Activated T-helper 1 cell treated with Interleukin-2 at 50 U/mL for 16 hours (primary cell): Measurements from ENCODE around the gene IL1A.
"Not testable (repeated sequence)": the region's sequence is repeated elsewhere in the genome, so short reads cannot be mapped to it uniquely, and the experiment has no call there.

Experiments
- DNase-seq: peaks from one replicate; pipeline ENCODE4 v3.0.0-alpha.2; 2020; ENCODE audit warnings: low read depth

IL1A gene, protein sequence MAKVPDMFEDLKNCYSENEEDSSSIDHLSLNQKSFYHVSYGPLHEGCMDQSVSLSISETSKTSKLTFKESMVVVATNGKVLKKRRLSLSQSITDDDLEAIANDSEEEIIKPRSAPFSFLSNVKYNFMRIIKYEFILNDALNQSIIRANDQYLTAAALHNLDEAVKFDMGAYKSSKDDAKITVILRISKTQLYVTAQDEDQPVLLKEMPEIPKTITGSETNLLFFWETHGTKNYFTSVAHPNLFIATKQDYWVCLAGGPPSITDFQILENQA

DNA sequence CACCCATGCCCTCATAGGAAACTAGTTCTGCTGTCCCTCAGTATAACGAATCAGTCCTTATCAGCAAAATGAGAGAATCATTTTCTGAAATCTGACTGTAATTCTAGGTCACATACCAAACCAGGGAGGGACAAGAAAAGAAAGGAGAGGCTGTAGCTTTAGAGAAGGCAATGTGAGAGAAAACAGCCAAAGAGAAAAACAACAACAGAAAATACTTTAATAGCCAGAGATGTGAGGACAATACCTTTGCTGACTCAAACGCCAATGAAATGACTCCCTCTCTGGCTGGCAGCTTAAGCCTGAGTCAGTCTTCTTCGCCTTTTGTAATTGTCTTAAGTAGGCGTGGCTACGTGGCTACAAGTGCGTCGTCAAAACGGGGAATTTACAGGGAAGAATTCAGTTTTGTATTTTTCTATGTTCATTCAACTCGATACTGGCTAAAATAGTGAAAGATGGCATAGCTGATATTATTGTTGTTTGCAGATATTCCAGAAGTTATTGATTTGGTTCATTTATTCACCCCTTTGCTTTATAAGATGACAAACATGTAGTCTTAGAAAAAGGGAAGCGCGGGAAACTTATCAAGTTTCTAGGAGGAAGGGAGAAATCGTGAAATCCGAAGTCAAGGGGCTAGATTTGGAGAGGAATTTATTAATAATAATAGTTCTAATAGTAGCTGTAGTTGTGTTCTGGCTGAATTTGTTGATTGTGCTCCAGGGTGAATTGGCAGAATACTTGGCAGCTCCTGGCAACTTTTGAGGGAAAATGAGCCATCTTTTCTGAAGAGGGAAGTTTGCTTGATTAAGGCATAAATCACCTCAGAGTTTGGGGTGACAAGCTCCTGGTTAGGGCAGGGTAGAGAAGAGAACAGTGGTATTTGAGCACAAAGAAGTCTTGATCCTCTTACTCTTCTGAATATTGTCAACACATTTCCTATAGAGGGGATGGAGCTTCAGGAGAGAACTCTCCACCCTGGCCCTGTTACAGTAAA, at the start of gene IL1A:
Gene IL1A, minus strand, starts transcription at position 295 of the 991 bp plus-strand sequence. CDS start 723 bp downstream, outside the sequence.
- DNase-seq = no peak

DNA sequence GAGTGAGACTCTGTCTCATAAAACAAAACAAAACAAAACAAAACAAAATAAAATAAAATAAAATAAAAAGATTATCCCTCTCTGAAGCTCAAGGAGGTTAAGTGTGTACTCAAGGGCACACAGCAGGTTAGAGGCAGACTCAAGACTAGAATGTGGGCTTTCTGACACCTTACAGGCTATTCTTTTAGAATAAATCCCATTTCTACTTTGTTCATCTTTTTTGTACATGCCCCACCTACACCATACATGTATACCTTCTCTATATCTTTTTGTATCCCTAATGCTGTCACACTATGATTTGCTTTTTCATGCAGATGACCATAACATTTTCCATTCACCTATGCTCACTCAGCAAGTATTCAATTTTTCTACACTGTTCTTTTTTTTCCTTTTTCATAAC, 49.7 kb upstream of the IL1A start:
- no peak for DNase-seq

DNA sequence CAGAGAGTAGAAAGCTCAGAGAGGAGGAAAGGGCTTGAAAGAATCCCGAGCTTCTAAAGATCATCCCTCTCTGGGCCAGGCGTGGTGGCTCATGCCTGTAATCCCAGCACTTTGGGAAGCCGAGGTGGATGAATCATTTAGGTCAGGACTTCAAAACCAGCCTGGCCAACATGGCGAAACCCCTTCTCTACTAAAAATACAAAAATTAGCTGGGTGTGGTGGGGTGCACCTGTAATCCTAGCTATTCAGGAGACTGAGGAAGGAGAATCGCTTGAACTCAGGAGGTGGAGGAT, 49.3 kb upstream of the IL1A start:
- not testable (repeated sequence) for DNase-seq

DNA sequence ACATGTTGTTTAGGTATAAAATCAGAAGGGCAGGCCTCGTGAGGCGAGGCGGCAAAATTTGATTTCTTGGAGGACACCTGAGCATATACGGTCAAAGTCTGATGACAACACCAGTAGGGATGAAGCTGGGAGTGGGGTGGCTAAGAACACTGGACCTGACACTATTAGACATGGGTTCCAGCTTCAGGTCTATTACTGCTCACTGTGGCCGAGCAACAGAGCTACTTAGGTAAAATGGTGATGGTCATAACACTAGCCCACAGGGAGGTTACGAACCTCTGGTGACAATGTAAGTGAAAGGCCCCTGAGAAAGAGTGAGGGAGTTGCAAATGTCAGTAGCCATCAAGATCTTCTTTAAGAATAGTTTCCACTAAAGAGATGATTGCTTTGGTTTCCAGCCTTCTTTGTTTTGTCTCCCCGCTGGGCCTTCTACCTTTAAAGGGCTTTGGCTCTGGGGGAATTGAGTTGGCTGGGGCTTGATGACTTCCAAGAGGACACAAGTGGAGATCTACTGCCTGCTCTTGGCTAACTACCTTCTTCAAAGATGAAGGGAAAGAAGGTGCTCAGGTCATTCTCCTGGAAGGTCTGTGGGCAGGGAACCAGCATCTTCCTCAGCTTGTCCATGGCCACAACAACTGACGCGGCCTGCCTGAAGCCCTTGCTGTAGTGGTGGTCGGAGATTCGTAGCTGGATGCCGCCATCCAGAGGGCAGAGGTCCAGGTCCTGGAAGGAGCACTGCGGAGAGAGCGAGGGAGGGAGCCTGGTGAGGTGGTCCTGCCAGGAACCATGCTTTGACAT, 48.7 kb upstream of the IL1A start:
- DNase-seq = no peak

DNA sequence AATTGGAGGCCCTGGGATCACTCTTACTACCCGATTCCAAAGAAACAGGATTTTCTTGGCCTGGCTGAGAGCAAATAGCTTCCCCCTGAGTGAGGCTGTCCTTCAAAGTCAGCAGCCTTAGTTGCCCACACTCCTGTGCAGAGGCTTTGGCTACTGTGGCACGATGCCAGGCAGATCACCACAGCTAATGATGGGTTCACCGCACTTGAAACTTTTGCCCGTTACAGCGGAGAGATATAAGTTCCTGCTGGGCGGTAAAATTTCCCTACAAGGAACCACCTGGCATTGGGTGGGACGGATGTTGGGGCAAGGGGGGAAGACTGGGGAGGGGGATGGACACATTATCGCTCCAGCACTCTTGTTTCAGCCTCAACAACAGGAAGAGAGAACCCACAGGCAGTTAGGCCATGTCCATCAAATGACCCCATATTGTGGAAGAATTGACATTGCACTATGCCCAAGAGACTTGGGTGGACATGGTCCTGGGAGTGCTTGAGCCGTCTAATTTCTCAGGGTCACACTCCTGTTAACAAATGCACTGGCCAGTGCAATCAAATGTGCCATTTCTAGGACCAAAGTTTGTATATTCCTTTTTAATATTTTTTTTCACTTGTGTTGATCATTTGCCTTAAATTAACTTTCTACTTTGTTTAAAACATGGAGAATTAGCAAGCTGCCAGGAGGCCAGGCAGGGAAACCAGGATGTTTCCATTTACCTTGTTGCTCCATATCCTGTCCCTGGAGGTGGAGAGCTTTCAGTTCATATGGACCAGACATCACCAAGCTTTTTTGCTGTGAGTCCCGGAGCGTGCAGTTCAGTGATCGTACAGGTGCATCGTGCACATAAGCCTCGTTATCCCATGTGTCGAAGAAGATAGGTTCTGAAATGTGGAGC, 47.9 kb upstream of the IL1A start:
- DNase-seq = no peak

DNA sequence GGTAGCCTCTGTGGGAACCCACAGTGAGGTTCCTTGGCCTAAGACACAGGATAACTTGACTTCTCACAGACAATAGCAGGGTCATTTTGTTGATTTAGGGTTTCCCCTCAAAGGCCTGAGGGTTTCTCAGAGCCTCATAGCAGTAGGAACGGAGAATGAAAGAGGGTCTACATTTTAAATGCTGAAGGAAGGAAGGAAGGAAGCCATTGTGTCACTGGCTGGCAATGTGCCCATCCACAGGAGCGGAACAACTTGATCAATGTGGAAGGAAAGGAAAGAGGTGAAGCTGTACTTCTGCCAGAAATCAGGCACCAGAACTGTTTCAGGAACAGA, 47.2 kb upstream of the IL1A start:
- DNase-seq = no peak

DNA sequence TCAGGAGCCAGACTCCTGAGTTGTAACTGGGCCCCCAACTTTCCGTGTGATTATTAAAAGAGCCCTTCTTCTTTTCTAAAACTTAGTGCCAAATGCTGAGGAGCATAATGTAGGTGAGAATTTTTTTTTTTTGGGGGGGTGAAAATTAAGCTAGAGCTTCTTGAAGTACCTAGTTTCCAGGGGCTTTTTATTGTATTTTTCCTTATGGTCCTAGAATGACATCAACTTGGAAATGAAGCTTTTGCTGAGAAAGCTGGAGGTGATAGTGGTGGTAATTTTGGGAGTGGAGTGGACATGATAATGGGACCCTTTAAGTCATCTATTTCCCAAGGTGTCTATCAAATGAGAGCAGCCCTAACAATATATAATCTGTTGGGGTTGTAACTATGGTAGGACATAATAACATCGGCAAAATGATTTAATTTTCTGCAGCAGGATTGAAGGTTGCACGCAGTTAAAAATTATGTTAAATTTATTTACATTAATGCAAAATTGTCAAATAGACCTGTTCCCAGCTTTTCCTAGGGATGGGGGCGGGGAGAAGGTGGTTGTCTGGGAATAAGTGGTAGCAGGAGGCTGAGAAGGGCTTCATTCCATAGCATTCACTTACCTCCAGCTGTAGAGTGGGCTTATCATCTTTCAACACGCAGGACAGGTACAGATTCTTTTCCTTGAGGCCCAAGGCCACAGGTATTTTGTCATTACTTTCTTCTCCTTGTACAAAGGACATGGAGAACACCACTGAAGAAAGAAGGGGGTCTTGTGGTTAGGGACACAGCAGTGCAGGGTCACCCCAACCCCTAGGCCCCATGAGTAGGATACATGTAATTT, 46.6 kb upstream of the IL1A start:
- DNase-seq = no peak

DNA sequence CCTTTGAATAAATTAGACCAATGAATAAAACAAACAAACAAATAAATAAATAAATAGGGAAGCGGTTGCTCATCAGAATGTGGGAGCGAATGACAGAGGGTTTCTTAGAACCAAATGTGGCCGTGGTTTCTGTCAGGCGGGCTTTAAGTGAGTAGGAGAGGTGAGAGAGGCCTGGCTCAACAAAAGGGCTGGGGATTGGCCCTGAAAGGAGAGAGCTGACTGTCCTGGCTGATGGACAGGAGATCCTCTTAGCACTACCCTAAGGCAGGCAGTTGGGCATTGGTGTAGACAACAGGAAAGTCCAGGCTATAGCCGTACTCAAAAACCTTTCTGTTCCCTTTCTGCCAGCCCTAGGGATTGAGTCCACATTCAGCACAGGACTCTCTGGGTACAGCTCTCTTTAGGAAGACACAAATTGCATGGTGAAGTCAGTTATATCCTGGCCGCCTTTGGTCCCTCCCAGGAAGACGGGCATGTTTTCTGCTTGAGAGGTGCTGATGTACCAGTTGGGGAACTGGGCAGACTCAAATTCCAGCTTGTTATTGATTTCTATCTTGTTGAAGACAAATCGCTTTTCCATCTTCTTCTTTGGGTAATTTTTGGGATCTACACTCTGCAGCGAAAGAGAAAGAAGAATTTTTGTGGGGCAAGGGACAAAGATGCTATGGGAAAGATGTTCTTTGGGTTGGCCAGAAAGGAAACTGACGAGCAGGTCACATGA, 45.8 kb upstream of the IL1A start:
- no peak for DNase-seq

DNA sequence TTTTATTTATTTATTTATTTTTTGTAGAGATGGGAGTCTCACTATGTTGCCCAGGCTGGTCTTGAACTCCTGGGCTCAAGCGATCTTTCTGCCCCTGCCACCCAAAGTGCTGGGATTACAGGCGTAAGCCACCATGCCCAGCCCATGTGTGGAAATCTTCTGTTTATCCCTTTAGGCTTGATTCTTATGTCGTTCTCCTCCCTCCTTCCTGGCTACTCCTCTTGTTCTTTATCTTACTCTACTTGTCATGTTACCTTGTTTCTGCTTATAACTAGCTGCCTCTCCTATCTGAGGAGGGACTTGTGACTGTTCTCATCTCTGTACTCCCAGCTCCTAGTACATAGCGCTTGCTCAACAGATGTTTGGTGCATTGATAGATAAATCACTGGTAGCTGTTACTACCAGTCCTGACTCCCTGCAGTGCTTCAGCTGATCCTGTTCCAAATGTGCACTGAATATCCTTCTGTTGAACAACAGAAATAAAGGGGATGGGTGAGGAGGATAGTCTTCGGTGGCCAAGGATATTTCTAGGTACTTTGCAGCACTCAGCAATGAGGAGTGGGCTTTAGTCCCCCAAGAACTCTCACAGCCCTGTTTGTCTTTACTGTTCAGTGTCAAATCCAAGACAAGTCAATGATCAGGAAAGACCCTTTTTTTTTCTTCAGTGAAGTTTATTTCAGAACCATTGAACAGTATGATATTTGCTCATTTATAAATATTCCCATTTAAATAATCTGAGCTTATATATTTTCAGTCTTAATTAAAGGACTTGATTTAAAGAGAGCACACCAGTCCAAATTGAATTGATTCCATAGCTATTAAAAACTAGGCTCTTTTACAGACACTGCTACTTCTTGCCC, 45.0 kb upstream of the IL1A start:
- DNase-seq = no peak

DNA sequence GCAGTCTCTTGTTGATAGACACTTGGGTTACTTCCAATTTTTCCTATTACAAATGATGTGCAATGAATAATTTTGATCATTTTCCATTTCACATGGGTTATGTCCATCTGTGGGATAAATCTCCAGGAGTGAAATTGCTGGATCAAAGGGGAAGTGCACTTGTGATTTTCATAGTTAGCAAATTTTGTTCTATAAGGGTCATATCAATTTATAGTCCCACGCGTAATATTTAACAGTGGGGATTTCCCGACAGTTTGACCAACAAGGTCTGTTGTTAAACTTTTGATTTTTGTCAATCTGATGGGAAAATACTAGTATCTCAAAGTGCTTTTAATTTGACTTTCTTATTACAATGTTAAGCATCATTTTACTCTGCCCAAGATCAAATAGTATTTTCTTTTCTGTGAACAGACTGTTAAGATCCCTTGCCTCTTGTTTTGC, 44.0 kb upstream of the IL1A start:
- no peak for DNase-seq

DNA sequence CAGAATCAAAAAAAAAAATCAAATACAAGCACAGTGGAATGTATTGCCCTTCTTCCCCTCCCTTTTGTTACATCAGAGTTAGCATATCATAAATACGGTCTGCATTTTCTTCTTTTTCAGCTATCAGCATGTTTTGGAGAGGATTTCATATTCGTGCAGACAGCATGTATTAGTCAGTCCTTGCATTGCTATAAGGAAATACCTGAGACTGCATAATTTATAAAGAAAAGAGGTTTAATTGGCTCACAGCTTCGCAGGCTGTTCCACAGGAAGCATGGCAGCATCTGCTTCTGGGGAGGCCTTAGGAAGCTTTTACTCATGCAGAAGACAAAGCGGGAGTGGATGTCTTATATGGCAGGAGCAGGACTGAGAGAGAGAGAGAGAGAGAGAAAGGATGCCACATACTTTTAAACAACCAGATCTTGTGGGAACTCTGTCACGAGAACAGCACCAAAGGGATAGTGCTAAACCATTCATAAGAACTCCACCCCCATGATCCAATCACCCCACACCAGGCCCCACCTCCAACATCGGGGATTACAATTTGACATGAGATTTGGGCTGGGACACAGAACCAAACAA, 43.4 kb upstream of the IL1A start:
- no peak for DNase-seq

DNA sequence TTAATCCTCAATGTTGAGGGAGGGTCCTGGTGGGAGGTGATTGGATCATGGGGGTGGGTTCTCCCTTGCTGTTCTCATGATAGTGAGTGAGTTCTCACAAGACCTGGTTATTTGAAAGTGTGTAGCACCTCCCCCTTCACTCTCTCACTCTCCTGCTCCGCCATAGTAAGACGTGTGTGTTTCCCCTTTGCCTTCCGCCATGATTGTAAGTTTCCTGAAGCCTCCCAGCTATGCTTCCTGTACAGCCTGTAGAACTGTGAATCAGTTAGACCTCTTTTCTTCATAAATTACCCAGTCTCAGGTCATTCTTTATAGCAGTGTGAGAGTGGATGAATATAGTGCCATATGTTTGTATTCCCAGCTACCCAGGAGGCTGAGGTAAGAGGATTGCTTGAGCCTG, 42.7 kb upstream of the IL1A start:
- DNase-seq = no peak

DNA sequence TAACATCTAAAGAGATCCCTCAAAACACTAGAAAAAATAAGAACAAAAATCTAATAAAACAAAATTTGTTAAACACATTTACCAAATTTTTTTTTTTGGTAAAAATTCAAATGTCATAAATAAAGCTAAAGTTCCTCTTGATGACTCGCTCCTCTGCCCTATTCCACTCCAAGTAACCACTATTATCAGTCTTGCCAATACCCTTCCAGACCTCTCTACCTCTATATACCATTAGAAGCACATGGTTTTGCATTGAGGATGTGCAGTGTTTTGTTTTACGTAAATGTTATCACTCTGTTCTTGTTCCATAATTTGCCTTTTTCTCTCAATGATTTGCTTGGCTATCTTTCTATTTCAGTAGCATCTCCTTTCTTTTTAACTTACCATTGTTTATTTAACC, 41.4 kb upstream of the IL1A start:
- DNase-seq = no peak

DNA sequence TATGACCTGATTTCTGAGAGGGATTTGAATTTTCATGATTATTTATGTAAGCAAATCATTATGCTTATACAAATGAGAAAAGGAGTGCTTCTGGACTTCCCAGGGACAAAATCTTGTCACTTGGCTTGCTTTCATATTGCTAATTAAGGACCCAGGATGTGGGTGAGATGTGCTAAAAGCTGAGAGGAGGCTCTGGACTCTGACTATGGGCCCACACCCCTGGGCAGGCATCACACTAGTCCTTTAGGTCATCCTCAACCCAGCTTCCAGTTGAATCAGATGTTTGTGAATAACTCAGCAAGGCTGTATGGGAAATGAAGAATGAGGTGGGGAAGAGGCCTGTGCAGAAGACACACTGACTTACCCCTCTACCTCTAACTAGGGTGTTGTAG, 40.4 kb upstream of the IL1A start:
- no peak for DNase-seq

DNA sequence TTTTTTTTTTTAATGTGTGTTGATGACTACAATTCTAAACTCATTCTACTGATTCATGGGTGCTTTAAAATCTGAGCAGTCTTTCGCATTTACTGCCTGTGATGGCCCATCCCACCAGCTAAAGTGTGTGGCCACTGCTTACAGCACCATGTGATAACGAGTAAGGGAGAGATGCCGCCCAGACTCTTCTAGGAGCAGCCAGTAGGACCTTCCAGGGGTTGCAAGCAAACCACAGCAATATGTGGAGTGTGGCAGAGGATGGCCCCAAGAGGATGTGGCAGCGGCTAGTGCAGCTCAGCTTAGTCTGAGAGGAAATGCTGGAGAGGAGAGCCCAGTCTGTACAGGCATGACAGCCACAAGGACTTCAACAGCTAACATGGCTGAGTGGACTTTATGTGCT, 37.4 kb upstream of the IL1A start:
- DNase-seq = no peak

DNA sequence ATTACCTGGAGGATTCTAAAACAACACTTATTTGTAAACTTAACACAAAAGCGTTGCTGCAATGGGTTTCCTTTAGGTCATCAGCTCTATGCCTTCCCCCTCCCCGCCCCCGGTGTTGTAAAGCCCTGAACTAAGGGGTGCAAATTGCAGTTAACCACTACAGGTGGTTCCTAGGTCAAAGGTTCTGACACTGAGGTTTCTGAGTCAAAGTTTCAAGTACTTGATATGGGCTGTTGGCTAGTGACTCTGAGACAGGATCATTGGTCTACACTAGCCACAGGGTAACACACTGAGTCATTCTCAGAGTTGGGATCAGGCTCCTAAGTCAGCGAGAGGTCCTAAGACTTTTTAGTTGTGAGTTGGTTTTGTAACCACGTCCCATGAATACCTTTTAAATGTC, 36.8 kb upstream of the IL1A start:
- no peak for DNase-seq

DNA sequence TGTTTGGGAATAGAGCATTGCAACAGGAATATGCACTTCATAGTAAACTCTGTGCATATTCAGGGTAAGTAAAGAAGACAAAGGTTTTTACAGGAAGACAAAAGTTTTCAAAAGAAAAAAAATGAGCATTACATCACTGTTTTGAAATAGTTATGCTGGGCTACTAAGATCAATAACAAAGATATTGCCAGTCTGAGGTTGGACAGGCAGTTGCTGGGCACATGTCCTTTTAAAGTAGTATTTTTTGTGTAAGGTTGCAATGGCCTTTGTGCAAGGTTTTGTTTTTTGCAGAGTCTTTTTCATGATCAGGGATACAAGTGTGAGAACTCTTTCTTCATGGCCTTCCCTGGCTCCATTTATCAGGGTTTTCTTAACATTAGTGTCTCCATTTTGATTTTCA, 36.0 kb upstream of the IL1A start:
- no peak for DNase-seq

DNA sequence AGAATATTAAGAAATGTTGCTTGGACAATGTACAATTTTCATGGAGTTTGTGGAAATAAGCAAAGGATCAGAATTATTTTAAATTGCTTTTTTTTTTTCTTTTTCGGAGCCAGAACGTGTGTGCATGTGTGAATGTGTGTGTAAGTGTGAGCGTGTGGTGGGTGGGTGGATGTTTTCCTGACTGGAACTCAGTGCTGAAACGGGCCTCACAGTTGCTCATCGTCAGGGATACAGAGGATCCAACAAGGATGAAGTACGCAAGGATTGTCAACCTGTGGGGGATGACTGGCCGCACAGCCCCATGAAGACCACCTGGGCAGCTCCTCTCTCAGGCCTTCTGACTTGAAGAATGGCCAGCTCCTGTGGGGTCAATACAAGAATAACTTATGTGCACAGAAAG, 34.8 kb upstream of the IL1A start:
- no peak for DNase-seq
